Activated effector memory CD4-positive, alpha-beta T cell treated with Interleukin-2 at 50 U/mL for 16 hours (primary cell): ENCODE data around the gene LGALS3BP.
"Not testable (repeated sequence)": the region's sequence is repeated elsewhere in the genome, so short reads cannot be mapped to it uniquely, and the experiment has no call there.

Experiments used
- DNase-seq: peaks from one replicate; pipeline ENCODE4 v3.0.0-alpha.2; 2020

Gene LGALS3BP

GRCh38 chr17:78962984-78963348 lies 16.8 kb downstream of the LGALS3BP start:
- not testable (repeated sequence) for DNase-seq

- no peak for DNase-seq
Observed at GRCh38 chr17:78962345-78962983, 17.3 kb downstream of the LGALS3BP start.

- DNase-seq, result no peak
Observed at GRCh38 chr17:78961571-78961970, 18.2 kb downstream of the LGALS3BP start.

GRCh38 chr17:78960928-78961327 lies 18.8 kb downstream of the LGALS3BP start:
- DNase-seq, result no peak

GRCh38 chr17:78959803-78960202 lies 19.9 kb downstream of the LGALS3BP start:
- no peak for DNase-seq

- DNase-seq, result no peak
Observed at GRCh38 chr17:78958641-78959127, 21.0 kb downstream of the LGALS3BP start.

- DNase-seq, result no peak
Observed at GRCh38 chr17:78957128-78957527, 22.6 kb downstream of the LGALS3BP start.

DNA sequence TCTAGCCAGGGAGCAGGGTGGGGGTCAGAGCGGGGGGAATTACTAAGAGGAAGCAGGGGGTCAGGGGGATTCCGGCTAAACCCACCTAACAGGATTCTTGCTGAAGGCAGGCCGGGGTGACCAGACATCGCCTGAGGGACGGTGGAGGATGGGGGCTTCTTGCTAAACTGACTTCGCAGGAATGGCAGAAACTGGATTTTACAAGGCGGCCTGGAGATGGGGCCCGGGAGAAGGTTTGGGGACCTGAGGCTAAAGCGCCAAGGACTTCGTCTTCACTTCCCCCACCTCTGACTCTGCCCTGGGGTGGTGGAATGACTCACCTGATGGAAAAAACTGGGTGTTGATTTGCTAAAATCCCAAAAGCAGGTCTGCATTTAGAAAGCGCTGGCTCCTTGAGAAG lies 23.5 kb downstream of the LGALS3BP start:
- no peak for DNase-seq

GRCh38 chr17:78954684-78955083 lies 25.0 kb downstream of the LGALS3BP start:
- no peak for DNase-seq

DNA sequence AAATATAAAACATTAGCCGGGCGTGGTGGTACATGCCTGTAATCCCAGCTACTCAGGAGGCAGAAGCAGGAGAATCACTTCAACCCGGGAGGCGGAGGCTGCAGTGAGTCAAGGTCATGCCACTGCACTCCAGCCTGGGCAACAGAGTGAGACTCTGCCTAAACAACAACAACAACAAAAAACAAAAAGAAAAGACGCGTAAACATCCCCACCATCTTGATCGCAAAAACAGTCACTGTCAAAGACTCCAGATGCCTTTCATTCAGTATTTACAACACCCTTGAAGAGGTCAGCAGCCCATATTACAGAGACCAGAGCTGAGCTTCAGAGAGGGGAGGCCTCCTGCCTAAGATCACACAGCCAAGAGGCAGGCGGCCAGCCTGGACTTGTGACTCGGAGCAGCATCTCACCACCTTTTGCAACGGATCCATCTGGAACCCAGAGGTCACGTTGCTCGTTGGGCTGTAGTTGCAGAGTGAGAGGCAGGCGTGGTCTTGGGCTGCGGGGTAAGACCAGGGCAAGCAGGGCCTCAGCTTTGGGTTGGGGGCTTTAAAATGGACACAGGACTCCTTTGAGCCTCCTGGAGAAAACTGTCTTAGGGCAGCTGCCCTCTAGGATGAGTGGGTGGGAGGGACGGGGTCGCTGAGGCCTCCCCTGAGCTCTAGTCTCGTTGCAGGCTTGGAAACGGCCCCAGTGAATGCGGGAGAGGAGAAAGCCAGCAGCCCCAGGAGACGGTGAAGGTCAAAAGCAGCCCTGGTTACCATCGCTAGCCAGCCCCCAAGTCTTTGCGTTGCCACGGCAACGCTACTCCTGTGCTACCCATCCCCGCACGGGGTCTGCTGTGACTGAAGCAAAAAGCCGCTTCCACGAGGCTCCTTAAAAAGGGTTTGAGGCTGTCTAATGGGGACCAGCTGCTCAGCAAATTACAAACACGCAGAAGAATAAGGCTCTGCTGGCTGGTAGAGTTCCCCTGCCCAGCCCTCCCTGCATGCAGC lies 26.1 kb downstream of the LGALS3BP start:
- no peak for DNase-seq

DNA sequence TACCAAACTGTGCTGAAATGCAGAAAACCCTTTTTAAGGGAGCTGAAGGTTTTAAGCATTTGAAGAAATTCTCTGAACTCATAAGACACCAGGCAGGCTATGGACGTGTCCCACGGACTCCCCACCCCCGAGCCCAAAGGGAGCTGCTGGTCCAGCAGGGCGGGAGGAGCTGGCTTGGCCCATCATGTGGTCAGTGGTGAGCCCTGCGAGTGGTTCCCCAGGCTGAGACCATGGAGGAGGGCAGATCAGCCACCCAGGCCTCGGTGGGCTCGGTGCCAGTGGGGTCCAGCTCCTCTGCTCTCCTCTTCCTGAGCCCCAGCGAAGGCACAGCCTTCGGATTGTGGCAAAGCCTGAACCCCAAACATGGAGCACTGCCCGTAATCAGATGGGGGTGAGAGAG lies 27.0 kb downstream of the LGALS3BP start:
- no peak for DNase-seq

DNA sequence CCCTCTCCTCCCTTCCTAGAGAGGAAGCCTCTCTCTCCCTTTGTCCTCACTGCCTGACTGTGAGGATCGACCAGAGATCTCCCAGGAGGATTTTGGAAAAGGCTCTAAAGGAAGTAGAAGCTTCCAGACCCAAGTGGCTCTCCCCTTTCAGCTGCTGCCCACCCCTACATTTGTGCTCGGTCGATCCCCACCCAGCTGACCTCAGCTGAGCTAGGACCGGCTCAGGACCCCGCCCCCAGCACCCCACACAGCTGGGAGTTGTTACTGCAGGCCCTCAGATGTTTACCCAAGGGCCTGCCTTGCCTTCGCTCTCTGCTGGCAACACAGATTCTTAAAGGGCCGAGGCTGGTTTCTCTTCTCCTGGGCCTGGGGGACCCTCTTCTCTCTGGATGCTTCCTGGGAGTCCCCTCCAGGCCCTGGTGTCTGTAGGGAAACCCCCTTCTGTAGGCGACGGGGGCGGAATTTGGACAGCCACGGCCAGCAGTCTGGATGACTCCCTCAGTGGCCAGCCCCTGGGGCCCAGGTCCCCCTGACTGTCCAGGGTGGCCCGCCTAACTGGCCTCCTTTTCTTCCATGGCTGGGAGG lies 27.7 kb downstream of the LGALS3BP start:
- no peak for DNase-seq

- DNase-seq, result no peak
Observed at GRCh38 chr17:78950870-78951269, 28.9 kb downstream of the LGALS3BP start.

GRCh38 chr17:78947235-78948149 lies 32.2 kb downstream of the LGALS3BP start:
- no peak for DNase-seq

DNA sequence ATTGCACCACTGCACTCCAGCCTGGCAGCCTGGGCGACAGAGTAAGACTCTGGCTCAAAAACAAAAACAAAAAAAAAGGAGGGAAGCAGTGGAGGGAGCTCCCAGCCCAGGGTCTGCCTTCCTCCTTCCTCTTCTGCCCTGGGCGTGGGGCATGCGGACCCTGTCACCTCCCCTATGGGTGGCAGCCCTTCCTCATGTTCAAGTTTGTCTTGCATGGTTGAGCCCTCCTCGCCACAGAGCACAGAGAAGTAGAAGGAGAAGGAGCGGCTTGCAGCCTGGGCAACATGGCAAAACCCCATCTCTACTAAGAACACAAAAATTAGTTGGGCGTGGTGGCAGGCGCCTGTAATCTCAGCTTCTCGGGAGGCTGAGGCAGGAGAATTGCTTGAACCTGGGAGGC lies 33.1 kb downstream of the LGALS3BP start:
- no peak for DNase-seq

DNA sequence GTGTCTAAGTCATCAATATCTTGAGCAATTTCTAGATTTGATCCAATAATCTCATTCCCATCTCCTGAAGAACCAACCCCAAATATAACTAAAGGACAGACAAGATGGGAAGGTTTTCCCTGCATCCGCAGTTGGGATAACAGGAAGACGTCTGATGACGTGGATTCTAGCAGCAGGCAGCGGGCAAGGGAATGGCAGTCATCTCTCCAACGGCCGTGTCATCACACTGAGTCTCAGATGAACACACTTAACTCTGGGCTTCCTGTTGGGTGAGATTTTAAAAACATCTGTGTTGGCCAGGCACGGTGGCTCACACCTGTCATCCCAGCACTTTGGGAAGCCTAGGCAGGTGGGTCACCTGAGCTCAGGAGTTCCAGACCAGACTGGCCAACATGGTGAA lies 33.6 kb downstream of the LGALS3BP start:
- no peak for DNase-seq

DNA sequence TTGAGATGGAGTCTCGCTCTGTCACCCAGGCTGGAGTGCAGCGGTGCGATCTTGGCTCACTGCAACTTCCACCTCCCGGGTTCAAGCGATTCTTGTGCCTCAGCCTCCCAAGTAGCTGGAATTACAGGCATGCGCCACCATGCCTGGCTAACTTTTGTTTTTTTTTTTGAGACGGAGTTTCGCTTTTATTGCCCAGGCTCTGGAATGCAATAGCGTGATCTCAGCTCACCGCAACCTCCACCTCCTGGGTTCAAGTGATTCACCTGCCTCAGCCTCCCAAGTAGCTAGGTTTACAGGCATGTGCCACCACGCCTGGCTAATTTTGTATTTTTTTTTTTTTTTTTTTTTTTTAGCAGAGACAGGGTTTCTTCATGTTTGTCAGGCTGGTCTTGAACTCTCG lies 34.3 kb downstream of the LGALS3BP start:
- not testable (repeated sequence) for DNase-seq

DNA sequence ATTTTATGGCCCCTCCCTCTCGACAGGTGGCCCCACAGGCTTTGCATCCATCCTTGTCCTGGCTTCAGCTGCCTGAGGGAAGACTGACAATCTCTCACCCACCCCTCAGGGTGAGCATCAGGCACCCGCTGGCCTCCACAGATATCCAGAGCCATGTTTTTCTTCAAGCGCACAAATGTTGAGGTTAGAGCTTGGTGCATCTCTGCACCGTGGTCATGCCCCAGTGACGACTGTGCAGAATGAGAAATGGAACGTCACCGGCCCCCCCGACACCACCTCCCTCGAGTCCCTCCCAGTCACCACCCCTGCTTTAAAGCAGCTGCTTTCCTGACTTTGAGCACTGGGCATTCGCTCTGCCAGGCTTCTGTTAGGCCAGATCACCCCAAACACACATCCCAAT lies 34.8 kb downstream of the LGALS3BP start:
- DNase-seq, result no peak

DNA sequence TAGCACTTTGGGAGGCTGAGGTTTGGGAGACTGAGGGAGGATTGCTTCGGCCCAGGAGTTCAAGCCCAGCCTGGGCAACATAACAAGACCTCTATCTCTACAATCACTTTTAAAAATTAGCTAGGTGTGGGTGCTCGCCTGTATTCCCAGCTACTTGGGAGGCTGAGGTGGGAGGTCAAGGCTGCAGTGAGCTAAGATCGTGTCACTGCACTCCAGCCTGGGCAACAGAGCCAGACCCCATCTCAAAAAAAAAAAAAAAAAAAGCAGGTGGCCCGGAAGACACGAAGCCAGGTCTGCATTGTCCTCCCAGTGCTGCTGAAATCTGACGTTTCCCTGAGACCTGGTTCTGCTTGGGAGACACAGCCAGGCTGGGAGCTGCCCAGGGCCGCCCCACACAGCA lies 35.7 kb downstream of the LGALS3BP start:
- DNase-seq, result no peak

DNA sequence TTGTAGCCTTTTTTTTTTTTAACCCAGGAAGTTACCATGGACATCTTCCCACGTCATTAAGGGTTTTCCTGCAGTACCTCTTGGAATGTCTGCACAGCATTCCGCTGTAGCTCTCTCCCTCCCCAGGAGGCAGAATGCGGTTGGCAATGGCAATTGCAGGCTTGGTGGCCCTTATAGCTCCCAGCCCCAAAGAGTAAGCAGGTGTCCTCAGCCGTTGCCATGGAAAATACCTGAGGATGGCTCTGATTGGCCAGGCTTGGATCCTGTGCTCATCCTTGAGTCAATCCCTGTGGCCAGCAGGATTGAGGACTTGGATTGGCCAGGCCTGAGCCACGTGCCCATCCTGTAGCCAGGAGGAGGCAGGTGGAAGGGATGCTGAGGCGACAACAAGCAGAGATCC lies 39.0 kb downstream of the LGALS3BP start:
- DNase-seq, result no peak

DNA sequence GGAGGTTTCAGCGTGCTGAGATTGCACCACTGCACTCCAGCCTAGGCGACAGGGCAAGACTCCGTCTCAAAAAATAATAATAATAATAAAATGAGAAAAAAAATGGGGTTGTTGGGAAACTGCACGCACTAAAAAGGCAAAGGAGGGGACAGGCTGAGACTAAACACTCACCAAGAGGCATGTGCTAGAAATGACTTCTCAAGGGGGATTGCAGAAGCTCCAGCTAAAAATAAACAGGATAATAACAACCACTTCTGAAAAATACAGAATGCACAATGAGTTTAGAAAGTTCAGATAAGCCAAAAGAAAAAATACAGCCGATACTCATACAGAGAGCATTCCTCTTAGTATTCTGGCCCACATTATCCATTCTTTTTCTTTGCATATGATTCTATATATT lies 39.5 kb downstream of the LGALS3BP start:
- DNase-seq, result no peak

GRCh38 chr17:78939615-78940014 lies 40.1 kb downstream of the LGALS3BP start:
- DNase-seq, result no peak

DNA sequence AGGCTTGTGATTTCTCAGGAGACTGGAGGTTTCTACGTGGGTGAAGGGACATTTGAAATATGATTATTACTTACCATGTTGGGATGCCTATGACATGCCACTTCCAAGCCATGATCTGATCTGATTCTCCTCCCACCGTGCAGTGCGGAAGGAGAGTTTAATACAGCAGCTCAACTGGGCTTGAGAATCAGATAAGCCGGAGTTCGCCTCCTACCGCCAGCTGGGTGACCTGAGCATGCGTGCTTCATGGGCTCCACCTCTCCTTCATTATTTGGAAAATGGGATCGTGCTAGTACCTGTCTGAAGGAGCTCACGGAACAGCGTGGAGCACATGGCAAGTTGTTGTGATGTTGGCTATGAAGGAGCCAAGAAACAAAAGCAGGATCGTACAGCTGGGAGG lies 42.2 kb downstream of the LGALS3BP start:
- no peak for DNase-seq
